Nephron progenitor cell (in vitro differentiated cells): ENCODE measurements around the gene NPTX1.

ENCODE experiments used
- DNase-seq: peaks from one replicate; pipeline ENCODE4 v3.0.0; 2021
- H3K27ac Mint-ChIP-seq: 2 replicates; pipeline ENCODE4 v1.8.0; 2021; ENCODE audit warnings: mild to moderate bottlenecking, moderate library complexity, mixed read lengths
- H3K27me3 Mint-ChIP-seq: 2 replicates; pipeline ENCODE4 v1.8.0; 2021; ENCODE audit warnings: mild to moderate bottlenecking, low read depth, mixed read lengths; ENCODE audit not compliant: poor library complexity
- H3K36me3 Mint-ChIP-seq: 2 replicates; pipeline ENCODE4 v1.8.0; 2021; ENCODE audit warnings: low read depth, mixed read lengths
- H3K4me1 Mint-ChIP-seq: 2 replicates; pipeline ENCODE4 v1.8.0; 2021; ENCODE audit warnings: mixed read lengths
- H3K4me3 Mint-ChIP-seq: 2 replicates; pipeline ENCODE4 v1.8.0; 2021; ENCODE audit warnings: mild to moderate bottlenecking, moderate library complexity, mixed read lengths
- H3K9me3 Mint-ChIP-seq: 2 replicates; pipeline ENCODE4 v1.8.0; 2021; ENCODE audit warnings: mild to moderate bottlenecking, moderate library complexity, mixed read lengths
- TF ChIP-seq, protein P1 (sequence below): fragments of 200-600 bp; sonication (generic); IDR thresholded peaks from 2 replicates; pipeline ENCODE4 v1.5.0; 2021; ENCODE audit warnings: antibody characterized with exemption

NPTX1 gene

GRCh38 chr17:80444644-80444979, 31.8 kb downstream of the NPTX1 start:
- H3K27ac Mint-ChIP-seq = no peak overlapping the region

DNA sequence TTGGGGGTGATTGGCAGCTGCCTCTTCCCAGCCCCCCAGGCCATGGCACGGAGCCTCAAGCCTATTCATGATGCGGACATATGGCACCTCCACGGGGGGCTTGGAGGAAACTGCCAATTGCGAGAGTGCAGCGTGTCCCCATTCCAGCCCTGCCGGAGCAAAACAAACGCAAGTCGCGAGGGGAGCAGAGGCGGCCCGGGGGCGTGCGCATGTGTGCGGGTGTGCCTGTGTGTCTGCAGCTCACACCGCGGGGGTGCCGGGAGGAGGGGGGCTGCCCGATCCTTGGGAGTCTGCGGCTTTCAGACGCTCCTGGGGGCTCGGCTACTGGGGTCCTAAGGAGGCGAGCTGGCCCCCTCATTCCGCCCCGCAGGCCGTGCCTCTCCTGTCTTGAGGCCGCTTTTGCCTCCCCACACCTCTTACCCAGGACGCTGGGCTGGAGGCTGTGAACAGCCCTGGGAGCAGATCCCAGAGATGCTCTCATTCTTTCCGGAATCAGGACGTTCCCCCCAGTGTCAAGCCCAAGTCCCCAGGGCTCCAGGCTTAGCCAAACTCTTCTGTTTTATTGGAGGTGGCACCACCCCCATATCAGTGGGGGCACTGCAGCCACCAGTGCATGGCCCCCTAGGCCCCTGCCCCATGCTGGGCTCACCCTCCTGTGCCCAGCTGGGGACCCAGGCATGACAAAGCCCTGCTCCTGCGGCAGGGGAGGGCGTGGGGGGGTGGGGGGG, 32.3 kb downstream of the NPTX1 start:
- no peaks in the 10 kb centered on the region for H3K9me3 Mint-ChIP-seq
- no peak overlapping the region for H3K27ac Mint-ChIP-seq
- peaks cover 5% of the 10 kb centered on the region for H3K4me1 Mint-ChIP-seq
- H3K36me3 Mint-ChIP-seq = no peaks in the 10 kb centered on the region
- TF ChIP-seq, protein P1, sequence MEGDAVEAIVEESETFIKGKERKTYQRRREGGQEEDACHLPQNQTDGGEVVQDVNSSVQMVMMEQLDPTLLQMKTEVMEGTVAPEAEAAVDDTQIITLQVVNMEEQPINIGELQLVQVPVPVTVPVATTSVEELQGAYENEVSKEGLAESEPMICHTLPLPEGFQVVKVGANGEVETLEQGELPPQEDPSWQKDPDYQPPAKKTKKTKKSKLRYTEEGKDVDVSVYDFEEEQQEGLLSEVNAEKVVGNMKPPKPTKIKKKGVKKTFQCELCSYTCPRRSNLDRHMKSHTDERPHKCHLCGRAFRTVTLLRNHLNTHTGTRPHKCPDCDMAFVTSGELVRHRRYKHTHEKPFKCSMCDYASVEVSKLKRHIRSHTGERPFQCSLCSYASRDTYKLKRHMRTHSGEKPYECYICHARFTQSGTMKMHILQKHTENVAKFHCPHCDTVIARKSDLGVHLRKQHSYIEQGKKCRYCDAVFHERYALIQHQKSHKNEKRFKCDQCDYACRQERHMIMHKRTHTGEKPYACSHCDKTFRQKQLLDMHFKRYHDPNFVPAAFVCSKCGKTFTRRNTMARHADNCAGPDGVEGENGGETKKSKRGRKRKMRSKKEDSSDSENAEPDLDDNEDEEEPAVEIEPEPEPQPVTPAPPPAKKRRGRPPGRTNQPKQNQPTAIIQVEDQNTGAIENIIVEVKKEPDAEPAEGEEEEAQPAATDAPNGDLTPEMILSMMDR = no peak
- H3K27me3 Mint-ChIP-seq = peaks cover 59% of the 10 kb centered on the region
- H3K4me3 Mint-ChIP-seq = no peak overlapping the region
- no peak for DNase-seq

More at GRCh38 chr17:80444644-80444979, 31.8 kb downstream of the NPTX1 start:
- Mint-ChIP-seq H3K4me1 (peaks cover 8% of the 10 kb centered on the region), H3K36me3 (no peaks in the 10 kb centered on the region), H3K27me3 (peaks cover 62% of the 10 kb centered on the region), H3K4me3 (no peak overlapping the region), H3K9me3 (no peaks in the 10 kb centered on the region)
- TF ChIP-seq, protein P1 = no peak
- DNase-seq = no peak

DNA sequence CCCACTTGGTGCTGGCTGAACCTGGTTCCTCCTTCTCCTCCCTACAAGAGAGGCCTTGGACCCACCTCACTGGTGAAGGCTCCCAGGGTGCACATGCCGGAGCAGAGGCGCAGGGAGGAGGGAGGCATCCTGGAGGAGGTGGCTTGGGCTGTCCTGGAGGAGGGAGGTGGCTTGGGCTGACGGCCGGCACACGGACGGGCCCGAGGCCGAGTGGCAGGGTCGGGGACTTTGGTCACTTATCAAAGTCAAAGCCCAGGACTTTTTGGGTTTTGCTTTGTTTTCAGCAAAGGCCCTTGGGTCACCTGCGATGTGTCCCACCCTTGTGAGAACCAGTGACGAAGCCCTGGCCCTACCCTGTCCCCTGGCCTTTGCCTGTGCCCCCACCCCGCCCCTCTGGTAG, 32.9 kb downstream of the NPTX1 start:
- H3K9me3 Mint-ChIP-seq = no peaks in the 10 kb centered on the region
- H3K4me1 Mint-ChIP-seq = peaks cover under 1% of the 10 kb centered on the region
- no peaks in the 10 kb centered on the region for H3K36me3 Mint-ChIP-seq
- H3K27ac Mint-ChIP-seq = no peak overlapping the region
- TF ChIP-seq, protein P1 = no peak
- no peak overlapping the region for H3K4me3 Mint-ChIP-seq
- peaks cover 57% of the 10 kb centered on the region for H3K27me3 Mint-ChIP-seq
- no peak for DNase-seq

- Mint-ChIP-seq H3K4me1 (no peaks in the 10 kb centered on the region), H3K4me3 (no peak overlapping the region), H3K36me3 (no peaks in the 10 kb centered on the region), H3K27ac (no peak overlapping the region), H3K27me3 (peaks cover 50% of the 10 kb centered on the region), H3K9me3 (no peaks in the 10 kb centered on the region)
- DNase-seq = no peak
- TF ChIP-seq, protein P1 = no peak
Observed at GRCh38 chr17:80442764-80443163, 33.6 kb downstream of the NPTX1 start.

DNA sequence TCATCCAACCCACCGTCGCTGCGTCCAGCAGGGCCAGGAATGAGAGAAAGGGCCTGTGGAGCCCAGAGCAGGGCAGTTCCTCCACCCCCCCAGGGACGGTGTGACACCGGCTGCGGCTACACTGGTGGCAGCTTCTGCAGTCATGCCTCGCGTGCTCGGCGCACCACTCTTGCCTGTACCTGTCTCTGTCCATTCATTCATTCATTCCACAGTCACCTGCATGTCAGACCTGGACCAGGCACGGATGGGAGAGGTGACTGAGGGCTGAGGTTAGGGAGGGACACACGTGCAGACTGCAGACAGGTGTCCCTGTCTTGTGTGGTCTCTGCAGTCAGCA, 34.1 kb downstream of the NPTX1 start:
- Mint-ChIP-seq H3K4me3 (no peak overlapping the region), H3K27ac (no peak overlapping the region), H3K9me3 (no peaks in the 10 kb centered on the region), H3K4me1 (no peaks in the 10 kb centered on the region), H3K36me3 (no peaks in the 10 kb centered on the region), H3K27me3 (peaks cover 48% of the 10 kb centered on the region)
- TF ChIP-seq, protein P1 = no peak
- no peak for DNase-seq

DNA sequence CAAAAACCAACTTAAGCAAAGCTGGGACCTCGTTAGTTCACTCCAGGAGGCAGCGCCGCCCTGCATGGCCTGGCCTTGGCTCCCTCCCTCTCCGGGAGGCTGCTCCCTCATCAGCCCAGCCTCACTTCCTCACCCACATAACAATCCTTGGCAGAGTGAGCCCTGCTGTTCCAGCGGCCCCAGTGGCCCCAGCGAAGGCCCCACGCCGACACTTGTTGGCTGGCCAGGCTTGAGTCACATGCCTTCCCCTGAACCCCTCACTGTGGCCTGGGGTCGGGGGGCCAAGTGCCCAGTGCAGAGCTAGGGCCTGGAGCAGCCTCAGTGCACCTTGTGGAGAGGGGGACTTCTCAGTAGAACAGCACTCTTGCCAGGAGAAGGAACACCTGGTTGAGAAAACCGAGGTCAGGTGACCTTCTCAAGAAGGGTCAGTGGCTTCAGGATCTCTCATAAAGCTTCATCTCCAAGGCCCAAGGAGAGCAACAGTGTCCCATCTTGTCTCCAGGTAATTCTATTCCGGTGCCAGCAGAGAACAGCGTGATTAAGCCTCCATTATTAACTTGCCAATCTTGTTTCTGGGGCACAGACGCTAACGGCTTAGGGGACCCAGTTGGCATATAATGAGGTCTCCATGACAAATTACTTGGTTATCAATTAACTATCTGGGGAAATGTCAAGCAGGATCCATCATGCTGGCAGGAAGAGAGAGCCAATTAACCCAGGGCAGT, 34.6 kb downstream of the NPTX1 start:
- H3K36me3 Mint-ChIP-seq = no peaks in the 10 kb centered on the region
- H3K27me3 Mint-ChIP-seq = peaks cover 49% of the 10 kb centered on the region
- H3K9me3 Mint-ChIP-seq = no peaks in the 10 kb centered on the region
- TF ChIP-seq, protein P1 = no peak
- DNase-seq = no peak
- H3K4me1 Mint-ChIP-seq = no peaks in the 10 kb centered on the region
- H3K27ac Mint-ChIP-seq = no peak overlapping the region
- H3K4me3 Mint-ChIP-seq = no peak overlapping the region
